Chondrocyte (in vitro differentiated cells): Measurements from ENCODE around the gene LMAN2. TPM values are rescaled to one million over a fixed set of nuclear protein-coding genes. Genes with fewer than 3 reads are reported as not detected.

Experiments used
- DNase-seq: peaks from one replicate; pipeline ENCODE4 v3.0.0; 2021; ENCODE audit warnings: mixed read lengths, low spot score
- H3K27ac Mint-ChIP-seq: one replicate; pipeline ENCODE4 v1.8.0; 2021; ENCODE audit warnings: mild to moderate bottlenecking, moderate library complexity, mixed read lengths; ENCODE audit not compliant: unreplicated experiment
- H3K27me3 Mint-ChIP-seq: 2 replicates; pipeline ENCODE4 v1.8.0; 2021; ENCODE audit warnings: low read depth, mixed read lengths
- H3K36me3 Mint-ChIP-seq: 2 replicates; pipeline ENCODE4 v1.8.0; 2021; ENCODE audit warnings: low read depth, mixed read lengths
- H3K4me1 Mint-ChIP-seq: 2 replicates; pipeline ENCODE4 v1.8.0; 2021; ENCODE audit warnings: low read depth, mild to moderate bottlenecking, mixed read lengths
- H3K4me3 Mint-ChIP-seq: one replicate; pipeline ENCODE4 v1.8.0; 2021; ENCODE audit warnings: mild to moderate bottlenecking, moderate library complexity, mixed read lengths; ENCODE audit not compliant: unreplicated experiment
- H3K9me3 Mint-ChIP-seq: 2 replicates; pipeline ENCODE4 v1.8.0; 2021; ENCODE audit warnings: low read depth, mixed read lengths
- CTCF ChIP-seq: fragments of 200-600 bp; sonication (generic); IDR thresholded peaks from 2 replicates; pipeline ENCODE4 v1.5.0; 2021; ENCODE audit warnings: antibody characterized with exemption, mild to moderate bottlenecking, moderate library complexity
- total RNA-seq: library from RNA; stranded (reverse); gene quantifications from 3 replicates; pipeline ENCODE4 v1.2.1, GENCODE V29; 2021

Gene LMAN2
- total RNA-seq, 1 donor from 2014 or later: 83.4 TPM

- Mint-ChIP-seq H3K27ac (peak within 1 kb of the TSS; percentile 10), H3K4me3 (no peak within 1 kb of the TSS)
These were observed 6.2 kb upstream of the LMAN2 start, which contains the start of gene RGS14 for GRCh38 chr5:177357459-177358351. Gene RGS14, plus strand, starts transcription at chr5:177357924. Its CDS starts 101 bp downstream, at chr5:177358025.

GRCh38 chr5:177357146-177357458, 5.6 kb upstream of the LMAN2 start:
- Mint-ChIP-seq H3K4me1 (peaks cover 7% of the 10 kb centered on the region), H3K9me3 (peaks cover 2% of the 10 kb centered on the region), H3K4me3 (no peak overlapping the region), H3K27ac (no peak overlapping the region), H3K27me3 (peaks cover 1% of the 10 kb centered on the region), H3K36me3 (no peaks in the 10 kb centered on the region)
- TF ChIP-seq CTCF: no peak
- DNase-seq: no peak

More at GRCh38 chr5:177357459-177358351, 6.2 kb upstream of the LMAN2 start, which contains the start of gene RGS14:
- H3K36me3 Mint-ChIP-seq: no peaks in the 10 kb centered on the region
- peaks cover 4% of the 10 kb centered on the region for H3K4me1 Mint-ChIP-seq
- H3K27me3 Mint-ChIP-seq: peaks cover 1% of the 10 kb centered on the region
- peaks cover 2% of the 10 kb centered on the region for H3K9me3 Mint-ChIP-seq
- DNase-seq: no peak
- no peak for TF ChIP-seq CTCF

GRCh38 chr5:177356746-177357145, 5.3 kb upstream of the LMAN2 start:
- H3K36me3 Mint-ChIP-seq: no peaks in the 10 kb centered on the region
- H3K27me3 Mint-ChIP-seq: peaks cover 1% of the 10 kb centered on the region

GRCh38 chr5:177355868-177356168, 4.3 kb upstream of the LMAN2 start:
- no peak overlapping the region for H3K4me3 Mint-ChIP-seq
- no peak for TF ChIP-seq CTCF
- peaks cover 14% of the 10 kb centered on the region for H3K4me1 Mint-ChIP-seq
- no peak for DNase-seq
- no peak overlapping the region for H3K27ac Mint-ChIP-seq
- H3K27me3 Mint-ChIP-seq: peaks cover 1% of the 10 kb centered on the region
- no peaks in the 10 kb centered on the region for H3K36me3 Mint-ChIP-seq
- peaks cover 2% of the 10 kb centered on the region for H3K9me3 Mint-ChIP-seq

More at GRCh38 chr5:177356746-177357145, 5.3 kb upstream of the LMAN2 start:
- no peak for TF ChIP-seq CTCF
- peaks cover 10% of the 10 kb centered on the region for H3K4me1 Mint-ChIP-seq
- peaks cover 2% of the 10 kb centered on the region for H3K9me3 Mint-ChIP-seq
- H3K27ac Mint-ChIP-seq: no peak overlapping the region
- no peak overlapping the region for H3K4me3 Mint-ChIP-seq
- no peak for DNase-seq

- TF ChIP-seq CTCF: no peak
- Mint-ChIP-seq H3K4me3 (no peak overlapping the region), H3K9me3 (peaks cover 2% of the 10 kb centered on the region), H3K4me1 (peaks cover 19% of the 10 kb centered on the region), H3K36me3 (no peaks in the 10 kb centered on the region), H3K27me3 (peaks cover 1% of the 10 kb centered on the region), H3K27ac (no peak overlapping the region)
- DNase-seq: no peak
These were observed 3.8 kb upstream of the LMAN2 start for GRCh38 chr5:177355162-177355867.
